ENCODE results near the gene PTGR3.

Gene PTGR3

GRCh38 chr18:75210274-75211001, 1.5 kb upstream of the PTGR3 start, which contains the start of gene TSHZ1:
TSS of gene TSHZ1 (plus strand) at chr18:75210797. CDS start at chr18:75211877, 1,080 bp downstream.
- no peak for TF ChIP-seq CTCF (IDR thresholded peaks at IDR 0.05; ENCODE audit: extremely low read depth, missing control alignments)
- DNase-seq (ENCODE audit: low spot score), result peak; percentile 91

GRCh38 chr18:75209951-75210258, 966 bp upstream of the PTGR3 start:
- DNase-seq (ENCODE audit: low spot score), result peak; percentile 42
- TF ChIP-seq CTCF (IDR thresholded peaks at IDR 0.05; ENCODE audit: extremely low read depth, missing control alignments), result no peak

- no peak for DNase-seq (ENCODE audit: low spot score)
- TF ChIP-seq CTCF (IDR thresholded peaks at IDR 0.05; ENCODE audit: extremely low read depth, missing control alignments), result no peak
Observed at GRCh38 chr18:75208836-75209128, 157 bp downstream of the PTGR3 start.

- no peak for TF ChIP-seq CTCF (IDR thresholded peaks at IDR 0.05; ENCODE audit: extremely low read depth, missing control alignments)
- DNase-seq (ENCODE audit: low spot score), result peak; percentile 55
Observed at GRCh38 chr18:75208155-75208835, 644 bp downstream of the PTGR3 start.

GRCh38 chr18:75207310-75208154, 1.4 kb downstream of the PTGR3 start:
- DNase-seq (ENCODE audit: low spot score), result peak; percentile 63
- no peak for TF ChIP-seq CTCF (IDR thresholded peaks at IDR 0.05; ENCODE audit: extremely low read depth, missing control alignments)

- DNase-seq (ENCODE audit: low spot score), result no peak
- no peak for TF ChIP-seq CTCF (IDR thresholded peaks at IDR 0.05; ENCODE audit: extremely low read depth, missing control alignments)
Observed at GRCh38 chr18:75206452-75207309, 2.3 kb downstream of the PTGR3 start.
